ENCODE results near the gene VTA1. TPM values are rescaled to one million over a fixed set of nuclear protein-coding genes. Genes with fewer than 3 reads are reported as not detected.

Gene VTA1
- total RNA-seq, 1 experiment from 2014 or later: 67.8 TPM

DNA sequence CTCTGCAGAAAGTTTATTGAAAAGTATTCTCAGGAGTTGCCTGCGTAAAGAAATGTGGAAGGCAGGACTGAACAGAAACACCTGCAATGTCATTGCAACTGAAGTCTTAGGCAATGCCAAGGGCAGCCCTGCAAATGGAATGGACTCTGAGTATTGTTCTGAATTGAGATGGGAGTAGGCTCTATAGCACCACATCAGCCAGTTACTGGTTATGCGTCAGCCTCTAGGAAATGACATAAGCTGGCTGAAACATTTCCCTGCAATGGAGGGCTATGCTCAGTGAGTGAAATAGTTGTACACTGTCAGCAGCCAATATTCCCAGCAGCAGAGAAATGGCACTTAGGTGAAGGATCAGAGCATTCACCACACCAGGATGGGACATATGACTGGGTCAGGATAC is 28.1 kb upstream of the VTA1 start (continued):
- TF ChIP-seq, protein P1, sequence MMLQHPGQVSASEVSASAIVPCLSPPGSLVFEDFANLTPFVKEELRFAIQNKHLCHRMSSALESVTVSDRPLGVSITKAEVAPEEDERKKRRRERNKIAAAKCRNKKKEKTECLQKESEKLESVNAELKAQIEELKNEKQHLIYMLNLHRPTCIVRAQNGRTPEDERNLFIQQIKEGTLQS (IDR thresholded peaks at IDR 0.05): no peak
- TF ChIP-seq TCF7L2 (IDR thresholded peaks at IDR 0.05; ENCODE audit: borderline replicate concordance, extremely low read depth, insufficient read depth, insufficient read length) (no peak), ZNF274 (IDR thresholded peaks at IDR 0.05; ENCODE audit: low read depth, low read length) (no peak), EZH2 (IDR thresholded peaks at IDR 0.05) (no peak)

DNA sequence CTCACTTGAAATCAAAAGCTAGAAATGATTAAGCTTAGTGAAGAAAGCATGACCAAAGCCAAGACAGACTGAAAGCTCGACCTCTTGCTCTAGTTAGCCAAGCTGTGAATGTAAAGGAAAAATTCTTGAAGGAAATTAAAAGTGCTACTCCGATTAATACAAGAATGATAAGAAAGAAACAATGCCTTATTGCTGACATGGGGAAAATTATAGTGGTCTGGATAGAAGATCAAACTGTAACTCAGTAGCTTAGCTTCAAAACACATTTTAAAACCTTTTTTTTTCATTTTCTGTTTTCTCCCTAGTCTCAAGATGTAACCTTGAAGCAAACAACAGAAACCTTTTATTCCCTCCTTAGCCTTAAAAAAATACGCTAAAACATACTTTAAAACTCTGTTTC is 25.7 kb upstream of the VTA1 start:
- H2AFZ ChIP-seq (ENCODE audit: low read depth, low read length, poor library complexity, severe bottlenecking): no peak overlapping the region
- POLR2A ChIA-PET: no interaction called here
- no peaks in the 10 kb centered on the region for H4K20me1 ChIP-seq (ENCODE audit: insufficient read depth)
- no peak for ATAC-seq
- H3K9me3 ChIP-seq (ENCODE audit: control insufficient read depth in 1 of 2, insufficient read depth in 1 of 2, low read depth in 1 of 2, low read length in 2 of 2): no peaks in the 10 kb centered on the region
- intact Hi-C loops (cut with micrococcal nuclease): no loop called here
- CTCF ChIA-PET: no interaction called here
- H3K27ac ChIP-seq (ENCODE audit: low read depth, low read length): no peak overlapping the region
- BruUV-seq (replicated peaks): no TSS peak
- H3K4me3 ChIP-seq (replicated peaks in 1 of 2; ENCODE audit: low read depth in 1 of 2, low read length in 2 of 2): no peak overlapping the region
- RAD21 ChIA-PET (ENCODE audit: low non-redundant PET in 1 of 2, low total read pairs in 2 of 2, uncharacterized antibody in 2 of 2, unreplicated experiment in 2 of 2): no interaction called here
- H3K4me1 ChIP-seq (ENCODE audit: control insufficient read depth in 1 of 2, insufficient read depth in 2 of 2, low read length in 2 of 2): no peaks in the 10 kb centered on the region
- no peak for DNase-seq (ENCODE audit: low read depth, low spot score)
- H3K9me2 ChIP-seq (ENCODE audit: insufficient read depth): no peaks in the 10 kb centered on the region
- no peak overlapping the region for H3K9ac ChIP-seq (ENCODE audit: low read length)
- H3K4me2 ChIP-seq (ENCODE audit: low read length): no peak overlapping the region
- no peaks in the 10 kb centered on the region for H3K79me2 ChIP-seq (ENCODE audit: insufficient read depth, low read length)
- no peaks in the 10 kb centered on the region for H3K36me3 ChIP-seq (ENCODE audit: control insufficient read depth in 1 of 2, insufficient read depth in 2 of 2, low read length in 2 of 2)
- no peak for TF ChIP-seq ELF1 (IDR thresholded peaks at IDR 0.05; ENCODE audit: borderline replicate concordance, low read depth)
- no peak for TF ChIP-seq EZH2 (IDR thresholded peaks at IDR 0.05)
- TF ChIP-seq FOSL1 (IDR thresholded peaks at IDR 0.05; ENCODE audit: low read depth): no peak
- TF ChIP-seq SP1 (IDR thresholded peaks at IDR 0.05; ENCODE audit: low read depth): no peak
- TF ChIP-seq, protein P2, sequence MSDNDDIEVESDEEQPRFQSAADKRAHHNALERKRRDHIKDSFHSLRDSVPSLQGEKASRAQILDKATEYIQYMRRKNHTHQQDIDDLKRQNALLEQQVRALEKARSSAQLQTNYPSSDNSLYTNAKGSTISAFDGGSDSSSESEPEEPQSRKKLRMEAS (IDR thresholded peaks at IDR 0.05): no peak
- no peak for TF ChIP-seq ZFX (IDR thresholded peaks at IDR 0.05)
- no peak for TF ChIP-seq YY1 (IDR thresholded peaks at IDR 0.05; ENCODE audit: extremely low read depth, insufficient replicate concordance, low read depth, low read length)
- TF ChIP-seq SIN3A (IDR thresholded peaks at IDR 0.05; ENCODE audit: low read depth): no peak
- TF ChIP-seq EZH2phosphoT487 (IDR thresholded peaks at IDR 0.05; ENCODE audit: borderline replicate concordance): no peak
- no peaks in the 10 kb centered on the region for H3K27me3 ChIP-seq (ENCODE audit: insufficient read depth, low read length)

Data from HCT116 (cell line).